SK-N-SH treated with all-trans-retinoic acid at 6 μM for 48 hours (cell line): Measurements from ENCODE around the gene NRXN3.

Source experiments
- ATAC-seq: fragments of 200-7000 bp; cut with Tn5 transposase; 3 replicates; pipeline ENCODE4 v1.9.1; 2020; ENCODE audit warnings: mild to moderate bottlenecking, moderate library complexity
- ARNTL ChIP-seq: fragments of 450-650 bp; formaldehyde crosslinking; IDR thresholded peaks from 2 replicates; pipeline ENCODE4 v1.5.0; 2020; ENCODE audit warnings: low read depth, mild to moderate bottlenecking, moderate library complexity, borderline replicate concordance
- BACH2 ChIP-seq: fragments of 250-450 bp; sonication (Bioruptor Pico); IDR thresholded peaks from 2 replicates; pipeline ENCODE4 v1.9.0; 2021; ENCODE audit warnings: mild to moderate bottlenecking, borderline replicate concordance
- CSDC2 ChIP-seq: fragments of 250-450 bp; sonication (Bioruptor Pico); IDR thresholded peaks from 2 replicates; pipeline ENCODE4 v1.5.0; 2020; ENCODE audit warnings: mild to moderate bottlenecking, moderate library complexity
- GLIS3 ChIP-seq: fragments of 250-450 bp; sonication (Bioruptor Pico); IDR thresholded peaks from 2 replicates; pipeline ENCODE4 v1.5.0; 2020; ENCODE audit warnings: mild to moderate bottlenecking, moderate library complexity
- ISL1 ChIP-seq: fragments of 250-450 bp; sonication (Bioruptor Pico); IDR thresholded peaks from 2 replicates; pipeline ENCODE4 v2.1.2; 2022; ENCODE audit warnings: mild to moderate bottlenecking, moderate library complexity
- OSR1 ChIP-seq: fragments of 250-450 bp; sonication (Bioruptor Pico); IDR thresholded peaks from 2 replicates; pipeline ENCODE4 v1.8.0; 2022; ENCODE audit warnings: moderate library complexity, mild to moderate bottlenecking, inconsistent platforms
- PPARA ChIP-seq: fragments of 250-450 bp; sonication (Bioruptor Pico); IDR thresholded peaks from 2 replicates; pipeline ENCODE4 v1.5.0; 2020; ENCODE audit warnings: mild to moderate bottlenecking, borderline replicate concordance
- RARB ChIP-seq: fragments of 250-450 bp; sonication (Bioruptor Pico); IDR thresholded peaks from 2 replicates; pipeline ENCODE4 v1.8.0; 2021; ENCODE audit warnings: mild to moderate bottlenecking, moderate library complexity
- SNAI2 ChIP-seq: fragments of 250-450 bp; sonication (Bioruptor Pico); IDR thresholded peaks from 2 replicates; pipeline ENCODE4 v1.5.0; 2020; ENCODE audit warnings: mild to moderate bottlenecking, moderate library complexity
- TCF4 ChIP-seq: fragments of 250-450 bp; sonication (Bioruptor Pico); IDR thresholded peaks from 2 replicates; pipeline ENCODE4 v1.8.0; 2021; ENCODE audit warnings: mild to moderate bottlenecking, moderate library complexity, borderline replicate concordance
- TOX ChIP-seq: fragments of 250-450 bp; sonication (Bioruptor Pico); IDR thresholded peaks from 2 replicates; pipeline ENCODE4 v1.8.0; 2021; ENCODE audit warnings: mild to moderate bottlenecking, moderate library complexity, borderline replicate concordance
- ZC3H10 ChIP-seq: fragments of 250-450 bp; sonication (Bioruptor Pico); IDR thresholded peaks from 2 replicates; pipeline ENCODE4 v1.5.1; 2021; ENCODE audit warnings: mild to moderate bottlenecking, moderate library complexity
- ZFP3 ChIP-seq: fragments of 250-450 bp; sonication (Bioruptor Pico); IDR thresholded peaks from 2 replicates; pipeline ENCODE4 v1.5.0; 2020; ENCODE audit warnings: mild to moderate bottlenecking, moderate library complexity
- ZFP30 ChIP-seq: fragments of 450-650 bp; formaldehyde crosslinking; IDR thresholded peaks from 2 replicates; pipeline ENCODE4 v1.5.0; 2022; ENCODE audit warnings: mild to moderate bottlenecking, moderate library complexity
- ZNF565 ChIP-seq: fragments of 450-650 bp; formaldehyde crosslinking; conservative IDR thresholded peaks from 2 replicates; pipeline ENCODE4 v1.5.0; 2020; ENCODE audit warnings: low read depth, mild to moderate bottlenecking, moderate library complexity
- ZNF70 ChIP-seq: fragments of 450-650 bp; formaldehyde crosslinking; IDR thresholded peaks from 2 replicates; pipeline ENCODE4 v1.5.0; 2020; ENCODE audit warnings: mild to moderate bottlenecking, moderate library complexity
- ZNF8 ChIP-seq: fragments of 450-650 bp; formaldehyde crosslinking; IDR thresholded peaks from 2 replicates; pipeline ENCODE4 v1.5.0; 2020; ENCODE audit warnings: mild to moderate bottlenecking, moderate library complexity
- TF ChIP-seq, protein P1 (sequence below): fragments of 250-450 bp; sonication (Bioruptor Pico); IDR thresholded peaks from 2 replicates; pipeline ENCODE4 v1.5.1; 2020; ENCODE audit warnings: low read depth, mild to moderate bottlenecking, moderate library complexity
- TF ChIP-seq, protein P2 (sequence below): fragments of 250-450 bp; sonication (Bioruptor Pico); IDR thresholded peaks from 2 replicates; pipeline ENCODE4 v1.8.0; 2021; ENCODE audit warnings: low read depth, mild to moderate bottlenecking, moderate library complexity, borderline replicate concordance
- TF ChIP-seq, protein P3 (sequence below): fragments of 250-450 bp; sonication (Bioruptor Pico); IDR thresholded peaks from 2 replicates; pipeline ENCODE4 v1.8.0; 2020; ENCODE audit warnings: mild to moderate bottlenecking, moderate library complexity, borderline replicate concordance
- TF ChIP-seq, protein P4 (sequence below): fragments of 250-450 bp; sonication (Bioruptor Pico); IDR thresholded peaks from 2 replicates; pipeline ENCODE4 v1.5.0; 2020; ENCODE audit warnings: mild to moderate bottlenecking, moderate library complexity
- TF ChIP-seq, protein P5 (sequence below): fragments of 250-450 bp; sonication (Bioruptor Pico); IDR thresholded peaks from 2 replicates; pipeline ENCODE4 v1.5.1; 2021; ENCODE audit warnings: mild to moderate bottlenecking, moderate library complexity

NRXN3 gene

DNA sequence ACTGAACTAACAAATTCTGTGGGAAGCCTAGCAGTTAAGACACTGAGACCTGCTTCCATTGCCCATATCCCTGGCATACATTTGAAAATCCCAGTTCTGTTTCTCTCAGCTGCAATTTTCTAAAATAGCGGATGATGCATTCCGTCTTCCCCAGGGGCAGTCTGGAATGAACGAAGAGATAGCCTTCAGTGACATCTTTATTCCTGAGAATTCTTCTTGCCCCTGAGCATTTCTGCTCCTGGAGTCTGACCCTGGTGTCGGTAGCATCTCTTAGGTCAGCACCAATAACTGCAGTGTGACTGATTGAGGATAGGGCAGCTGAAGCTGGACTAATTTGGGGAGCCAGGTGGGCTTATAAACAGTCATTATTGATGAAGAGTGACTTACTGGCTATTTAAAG is 1488.6 kb downstream of the NRXN3 start:
- TF ChIP-seq CSDC2, result no peak
- no peak for TF ChIP-seq SNAI2
- TF ChIP-seq PPARA (CRISPR knock-in tag), result no peak
- TF ChIP-seq, protein P1, sequence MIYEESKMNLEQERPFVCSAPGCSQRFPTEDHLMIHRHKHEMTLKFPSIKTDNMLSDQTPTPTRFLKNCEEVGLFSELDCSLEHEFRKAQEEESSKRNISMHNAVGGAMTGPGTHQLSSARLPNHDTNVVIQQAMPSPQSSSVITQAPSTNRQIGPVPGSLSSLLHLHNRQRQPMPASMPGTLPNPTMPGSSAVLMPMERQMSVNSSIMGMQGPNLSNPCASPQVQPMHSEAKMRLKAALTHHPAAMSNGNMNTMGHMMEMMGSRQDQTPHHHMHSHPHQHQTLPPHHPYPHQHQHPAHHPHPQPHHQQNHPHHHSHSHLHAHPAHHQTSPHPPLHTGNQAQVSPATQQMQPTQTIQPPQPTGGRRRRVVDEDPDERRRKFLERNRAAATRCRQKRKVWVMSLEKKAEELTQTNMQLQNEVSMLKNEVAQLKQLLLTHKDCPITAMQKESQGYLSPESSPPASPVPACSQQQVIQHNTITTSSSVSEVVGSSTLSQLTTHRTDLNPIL (CRISPR knock-in tag), result no peak
- TF ChIP-seq TOX (CRISPR knock-in tag), result no peak
- TF ChIP-seq ZFP30 (CRISPR knock-in tag), result no peak
- TF ChIP-seq GLIS3 (CRISPR knock-in tag), result no peak
- no peak for TF ChIP-seq ZNF565 (CRISPR knock-in tag)
- TF ChIP-seq TCF4, result no peak
- TF ChIP-seq BACH2 (CRISPR knock-in tag), result no peak
- TF ChIP-seq ZNF70 (CRISPR knock-in tag), result no peak
- TF ChIP-seq, protein P2, sequence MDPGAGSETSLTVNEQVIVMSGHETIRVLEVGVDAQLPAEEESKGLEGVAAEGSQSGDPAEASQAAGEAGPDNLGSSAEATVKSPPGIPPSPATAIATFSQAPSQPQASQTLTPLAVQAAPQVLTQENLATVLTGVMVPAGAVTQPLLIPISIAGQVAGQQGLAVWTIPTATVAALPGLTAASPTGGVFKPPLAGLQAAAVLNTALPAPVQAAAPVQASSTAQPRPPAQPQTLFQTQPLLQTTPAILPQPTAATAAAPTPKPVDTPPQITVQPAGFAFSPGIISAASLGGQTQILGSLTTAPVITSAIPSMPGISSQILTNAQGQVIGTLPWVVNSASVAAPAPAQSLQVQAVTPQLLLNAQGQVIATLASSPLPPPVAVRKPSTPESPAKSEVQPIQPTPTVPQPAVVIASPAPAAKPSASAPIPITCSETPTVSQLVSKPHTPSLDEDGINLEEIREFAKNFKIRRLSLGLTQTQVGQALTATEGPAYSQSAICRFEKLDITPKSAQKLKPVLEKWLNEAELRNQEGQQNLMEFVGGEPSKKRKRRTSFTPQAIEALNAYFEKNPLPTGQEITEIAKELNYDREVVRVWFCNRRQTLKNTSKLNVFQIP (CRISPR knock-in tag), result no peak
- TF ChIP-seq ISL1 (CRISPR knock-in tag), result no peak
- TF ChIP-seq, protein P3, sequence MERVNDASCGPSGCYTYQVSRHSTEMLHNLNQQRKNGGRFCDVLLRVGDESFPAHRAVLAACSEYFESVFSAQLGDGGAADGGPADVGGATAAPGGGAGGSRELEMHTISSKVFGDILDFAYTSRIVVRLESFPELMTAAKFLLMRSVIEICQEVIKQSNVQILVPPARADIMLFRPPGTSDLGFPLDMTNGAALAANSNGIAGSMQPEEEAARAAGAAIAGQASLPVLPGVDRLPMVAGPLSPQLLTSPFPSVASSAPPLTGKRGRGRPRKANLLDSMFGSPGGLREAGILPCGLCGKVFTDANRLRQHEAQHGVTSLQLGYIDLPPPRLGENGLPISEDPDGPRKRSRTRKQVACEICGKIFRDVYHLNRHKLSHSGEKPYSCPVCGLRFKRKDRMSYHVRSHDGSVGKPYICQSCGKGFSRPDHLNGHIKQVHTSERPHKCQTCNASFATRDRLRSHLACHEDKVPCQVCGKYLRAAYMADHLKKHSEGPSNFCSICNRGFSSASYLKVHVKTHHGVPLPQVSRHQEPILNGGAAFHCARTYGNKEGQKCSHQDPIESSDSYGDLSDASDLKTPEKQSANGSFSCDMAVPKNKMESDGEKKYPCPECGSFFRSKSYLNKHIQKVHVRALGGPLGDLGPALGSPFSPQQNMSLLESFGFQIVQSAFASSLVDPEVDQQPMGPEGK, result no peak
- no peak for TF ChIP-seq ZC3H10 (CRISPR knock-in tag)
- TF ChIP-seq, protein P4, sequence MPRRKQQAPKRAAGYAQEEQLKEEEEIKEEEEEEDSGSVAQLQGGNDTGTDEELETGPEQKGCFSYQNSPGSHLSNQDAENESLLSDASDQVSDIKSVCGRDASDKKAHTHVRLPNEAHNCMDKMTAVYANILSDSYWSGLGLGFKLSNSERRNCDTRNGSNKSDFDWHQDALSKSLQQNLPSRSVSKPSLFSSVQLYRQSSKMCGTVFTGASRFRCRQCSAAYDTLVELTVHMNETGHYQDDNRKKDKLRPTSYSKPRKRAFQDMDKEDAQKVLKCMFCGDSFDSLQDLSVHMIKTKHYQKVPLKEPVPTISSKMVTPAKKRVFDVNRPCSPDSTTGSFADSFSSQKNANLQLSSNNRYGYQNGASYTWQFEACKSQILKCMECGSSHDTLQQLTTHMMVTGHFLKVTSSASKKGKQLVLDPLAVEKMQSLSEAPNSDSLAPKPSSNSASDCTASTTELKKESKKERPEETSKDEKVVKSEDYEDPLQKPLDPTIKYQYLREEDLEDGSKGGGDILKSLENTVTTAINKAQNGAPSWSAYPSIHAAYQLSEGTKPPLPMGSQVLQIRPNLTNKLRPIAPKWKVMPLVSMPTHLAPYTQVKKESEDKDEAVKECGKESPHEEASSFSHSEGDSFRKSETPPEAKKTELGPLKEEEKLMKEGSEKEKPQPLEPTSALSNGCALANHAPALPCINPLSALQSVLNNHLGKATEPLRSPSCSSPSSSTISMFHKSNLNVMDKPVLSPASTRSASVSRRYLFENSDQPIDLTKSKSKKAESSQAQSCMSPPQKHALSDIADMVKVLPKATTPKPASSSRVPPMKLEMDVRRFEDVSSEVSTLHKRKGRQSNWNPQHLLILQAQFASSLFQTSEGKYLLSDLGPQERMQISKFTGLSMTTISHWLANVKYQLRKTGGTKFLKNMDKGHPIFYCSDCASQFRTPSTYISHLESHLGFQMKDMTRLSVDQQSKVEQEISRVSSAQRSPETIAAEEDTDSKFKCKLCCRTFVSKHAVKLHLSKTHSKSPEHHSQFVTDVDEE (CRISPR knock-in tag), result no peak
- TF ChIP-seq, protein P5, sequence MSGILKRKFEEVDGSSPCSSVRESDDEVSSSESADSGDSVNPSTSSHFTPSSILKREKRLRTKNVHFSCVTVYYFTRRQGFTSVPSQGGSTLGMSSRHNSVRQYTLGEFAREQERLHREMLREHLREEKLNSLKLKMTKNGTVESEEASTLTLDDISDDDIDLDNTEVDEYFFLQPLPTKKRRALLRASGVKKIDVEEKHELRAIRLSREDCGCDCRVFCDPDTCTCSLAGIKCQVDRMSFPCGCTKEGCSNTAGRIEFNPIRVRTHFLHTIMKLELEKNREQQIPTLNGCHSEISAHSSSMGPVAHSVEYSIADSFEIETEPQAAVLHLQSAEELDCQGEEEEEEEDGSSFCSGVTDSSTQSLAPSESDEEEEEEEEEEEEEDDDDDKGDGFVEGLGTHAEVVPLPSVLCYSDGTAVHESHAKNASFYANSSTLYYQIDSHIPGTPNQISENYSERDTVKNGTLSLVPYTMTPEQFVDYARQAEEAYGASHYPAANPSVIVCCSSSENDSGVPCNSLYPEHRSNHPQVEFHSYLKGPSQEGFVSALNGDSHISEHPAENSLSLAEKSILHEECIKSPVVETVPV (CRISPR knock-in tag), result no peak
- TF ChIP-seq RARB (CRISPR knock-in tag), result no peak
- TF ChIP-seq ZFP3 (CRISPR knock-in tag), result no peak
- TF ChIP-seq ARNTL, result no peak
- TF ChIP-seq, all 23 proteins: peak for 0
- no peak for ATAC-seq

DNA sequence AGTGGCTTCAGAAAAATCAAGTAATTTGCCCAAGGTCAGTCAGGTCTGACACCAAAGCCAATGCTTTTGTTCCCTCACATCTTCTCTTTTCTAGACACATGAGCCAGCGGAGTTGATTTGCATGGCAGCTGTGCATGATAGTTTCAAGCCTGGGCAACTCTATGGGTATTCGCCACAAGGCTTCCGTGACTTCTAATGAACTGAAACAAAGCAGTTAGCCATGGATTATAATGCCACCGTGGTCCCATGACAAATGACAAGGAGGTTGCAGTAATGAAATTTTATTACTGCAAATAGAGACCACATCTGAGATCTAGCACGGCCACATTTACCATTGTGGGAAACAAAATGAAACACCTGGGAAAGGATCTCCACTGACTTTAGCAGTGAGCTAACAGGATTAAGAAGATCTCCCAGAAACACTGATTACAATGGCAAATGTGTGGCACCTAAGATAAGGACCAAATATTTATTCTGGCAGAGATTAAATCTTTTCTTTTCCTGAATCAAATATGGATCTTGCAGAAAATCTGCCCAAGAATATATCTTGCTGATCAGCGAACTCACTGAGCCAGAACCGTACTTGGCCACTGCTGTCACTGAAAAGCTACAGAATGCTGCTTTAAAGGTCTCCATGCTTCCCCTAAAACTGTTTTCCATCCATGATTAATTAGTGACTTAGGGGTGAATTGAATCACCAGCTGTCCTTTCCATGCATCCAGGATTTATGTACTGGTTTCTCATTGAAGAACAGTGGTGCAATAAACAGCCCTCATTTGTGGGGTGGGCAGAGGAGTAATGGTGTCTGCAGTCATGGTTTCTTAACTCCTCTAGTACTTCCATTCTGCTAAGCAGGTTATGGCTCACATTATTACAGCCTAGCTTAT is 1490.1 kb downstream of the NRXN3 start:
- no peak for ATAC-seq
- no peak for TF ChIP-seq ARNTL
- no peak for TF ChIP-seq OSR1
- TF ChIP-seq, protein P3, result no peak
- TF ChIP-seq ZNF8, result no peak
- no peak for TF ChIP-seq PPARA (CRISPR knock-in tag)
- TF ChIP-seq BACH2 (CRISPR knock-in tag), result no peak
- TF ChIP-seq, protein P1 (CRISPR knock-in tag), result no peak
- TF ChIP-seq, protein P4 (CRISPR knock-in tag), result no peak
- no peak for TF ChIP-seq ZFP30 (CRISPR knock-in tag)
- no peak for TF ChIP-seq SNAI2
